ENCODE data around the gene CMTM5.

- TF ChIP-seq SIN3A (IDR thresholded peaks at IDR 0.05; ENCODE audit: borderline replicate concordance, insufficient read depth, low read length), result no peak
- TF ChIP-seq POLR2AphosphoS5 (IDR thresholded peaks at IDR 0.05; ENCODE audit: low read depth, low read length), result no peak
- TF ChIP-seq REST (IDR thresholded peaks at IDR 0.05; ENCODE audit: insufficient read depth in 1 of 2, low read depth in 2 of 2, low read length in 2 of 2), result no peak
- no peak for TF ChIP-seq TAF1 (IDR thresholded peaks at IDR 0.05; ENCODE audit: borderline replicate concordance, insufficient read depth, low read length)
- no peak for TF ChIP-seq FOXP2 (optimal IDR thresholded peaks at IDR 0.05; ENCODE audit: borderline replicate concordance, extremely low read depth, extremely low read length, insufficient read depth)
Observed at GRCh38 chr14:23388996-23389395, 12.2 kb downstream of the CMTM5 start.

All from PFSK-1 (cell line).